ENCODE measurements around the gene AREG.
"Not testable (repeated sequence)": the region's sequence is repeated elsewhere in the genome, so short reads cannot be mapped to it uniquely, and the experiment has no call there.

Gene AREG

GRCh38 chr4:74444891-74445642, at the start of gene AREG:
TSS of gene AREG (plus strand) at chr4:74445136. CDS start at chr4:74445346, 210 bp downstream.
- DNase-seq, result peak; percentile 45

DNA sequence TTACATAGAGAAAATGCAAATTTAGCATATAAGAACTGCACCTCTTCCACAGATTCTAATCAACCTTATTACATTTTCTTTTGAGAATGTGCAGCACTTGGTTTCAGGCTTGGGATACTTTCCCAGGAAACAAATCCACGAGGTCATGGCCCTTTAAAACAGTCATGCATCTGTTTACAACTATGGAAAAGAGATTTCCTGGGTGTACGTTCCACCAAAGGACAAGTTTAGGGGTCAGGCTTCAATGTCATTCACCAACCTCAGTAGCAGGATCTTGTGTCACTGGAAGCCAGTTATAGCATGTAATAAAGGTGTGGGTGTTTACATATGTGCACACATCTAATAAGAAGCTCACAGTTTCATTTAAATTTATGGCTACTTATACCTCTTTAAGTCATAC, 49.3 kb upstream of the AREG start:
- DNase-seq, result no peak

GRCh38 chr4:74397748-74398426, 47.0 kb upstream of the AREG start:
- DNase-seq, result no peak

DNA sequence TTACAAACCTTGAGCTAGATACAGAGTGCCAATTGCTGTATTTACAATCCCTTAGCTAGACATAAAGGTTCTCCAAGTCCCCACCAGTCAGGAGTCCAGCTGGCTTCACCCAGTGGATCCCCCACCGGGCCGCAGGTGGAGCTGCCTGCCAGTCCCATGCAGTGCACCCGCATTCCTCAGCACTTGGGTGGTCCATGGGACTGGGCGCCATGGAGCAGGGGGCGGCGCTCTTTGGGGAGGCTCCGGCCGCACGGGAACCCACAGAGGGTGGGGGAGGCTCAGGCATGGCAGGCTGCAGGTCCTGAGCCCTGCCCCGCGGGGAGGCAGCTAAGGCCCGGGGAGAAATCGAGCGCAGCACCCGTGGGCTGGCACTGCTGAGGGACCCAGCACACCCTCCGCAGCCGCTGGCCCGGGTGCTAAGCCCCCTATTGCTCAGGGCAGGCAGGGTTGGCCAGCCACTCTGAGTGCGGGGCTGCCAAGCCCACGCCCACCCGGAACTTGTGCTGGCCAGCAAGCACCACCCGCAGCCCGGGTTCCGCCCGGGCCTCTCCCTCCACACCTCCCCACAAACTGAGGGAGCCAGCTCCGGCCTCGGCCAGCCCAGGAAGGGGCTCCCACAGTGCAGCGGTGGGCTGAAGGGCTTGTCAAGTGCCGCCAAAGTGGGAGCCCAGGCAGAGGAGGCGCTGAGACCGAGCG, 45.9 kb upstream of the AREG start:
- DNase-seq, result not testable (repeated sequence)

GRCh38 chr4:74400395-74400794, 44.5 kb upstream of the AREG start:
- DNase-seq, result no peak

GRCh38 chr4:74402692-74403456, 42.1 kb upstream of the AREG start:
- no peak for DNase-seq

- DNase-seq, result no peak
Observed at GRCh38 chr4:74407891-74408290, 37.0 kb upstream of the AREG start.

DNA sequence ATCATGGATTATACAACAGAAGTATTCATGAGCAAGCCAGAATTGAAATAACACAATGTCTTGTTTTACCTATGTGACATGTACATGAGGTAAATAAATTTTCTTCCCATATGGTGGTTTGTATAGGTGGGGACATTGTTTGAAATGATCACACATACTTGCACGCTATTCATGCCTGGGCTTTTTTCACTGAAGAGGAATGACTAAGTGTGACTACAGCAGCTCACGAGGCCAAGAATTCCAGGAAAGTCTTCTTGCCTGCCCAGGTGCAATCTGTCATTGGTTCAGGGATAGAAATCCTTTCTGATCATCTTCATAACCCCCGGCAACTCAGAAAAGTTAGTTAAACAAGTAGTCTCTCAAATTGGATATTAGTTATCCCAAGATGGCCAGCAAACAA, 36.3 kb upstream of the AREG start:
- no peak for DNase-seq

DNA sequence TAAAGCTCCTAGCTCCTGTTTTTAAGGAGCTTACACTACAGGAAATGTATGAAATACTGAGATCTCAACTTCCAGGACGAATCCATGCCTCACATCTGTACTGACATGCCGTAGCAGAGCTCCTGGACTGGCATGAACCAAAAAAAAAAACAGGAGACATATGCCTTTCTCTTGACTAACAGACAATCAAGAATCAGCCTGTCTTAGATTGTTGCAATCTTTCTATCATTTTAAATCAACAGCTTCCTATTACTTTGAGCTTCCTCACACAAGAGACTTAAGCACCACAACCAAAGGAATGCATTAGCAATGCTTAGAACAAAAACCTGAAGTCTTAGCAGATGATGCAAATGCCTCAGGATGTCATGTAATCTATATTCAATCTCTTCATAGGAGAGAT, 34.7 kb upstream of the AREG start:
- DNase-seq, result no peak

DNA sequence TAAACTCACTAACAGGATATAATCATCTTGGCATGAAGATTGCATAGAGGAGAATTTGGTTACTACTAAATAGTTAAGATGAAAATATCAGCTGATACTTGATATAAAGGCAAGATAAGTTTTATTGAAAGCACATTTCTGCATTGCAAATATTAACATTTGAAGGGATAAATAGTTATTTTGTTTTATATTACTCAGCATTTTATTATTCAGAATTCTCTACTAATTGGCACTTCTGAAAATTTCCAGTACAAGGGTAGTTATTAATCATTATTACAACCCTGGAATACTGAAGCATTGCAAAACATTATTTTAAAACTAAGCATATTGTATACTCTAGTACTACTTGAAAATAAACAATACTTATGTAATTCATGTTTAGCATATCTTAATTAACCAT, 32.7 kb upstream of the AREG start:
- DNase-seq, result no peak

GRCh38 chr4:74413265-74413664, 31.7 kb upstream of the AREG start:
- no peak for DNase-seq

DNA sequence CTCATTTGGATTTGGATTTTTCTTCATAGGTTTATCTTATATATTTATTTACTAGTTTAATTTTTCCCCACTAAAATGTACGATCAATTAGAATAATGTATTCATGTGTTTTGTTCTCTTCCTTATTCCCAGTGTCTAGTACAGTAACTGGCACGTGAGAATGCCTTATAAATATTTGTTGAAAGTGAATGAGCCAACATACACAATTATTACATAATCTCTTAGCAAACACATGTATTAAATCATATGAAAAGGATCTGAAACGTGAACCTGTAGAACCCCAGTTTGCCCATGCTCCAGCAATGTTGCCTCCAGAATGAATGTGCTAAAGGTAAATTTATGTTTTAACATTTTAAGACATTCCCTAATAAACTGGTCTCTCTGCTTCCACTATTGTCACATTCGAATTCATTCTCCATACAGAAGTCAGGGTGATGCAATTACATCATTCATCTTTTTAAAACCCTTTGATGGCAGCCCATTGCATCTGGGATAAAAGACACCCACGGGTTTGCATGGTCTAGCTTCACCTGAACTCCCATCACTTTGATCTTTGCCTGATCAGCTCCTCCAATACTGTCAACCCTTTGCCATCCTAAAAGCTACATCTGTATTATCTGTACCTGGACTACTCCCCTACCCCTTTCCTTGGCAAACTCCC, 30.7 kb upstream of the AREG start:
- no peak for DNase-seq

DNA sequence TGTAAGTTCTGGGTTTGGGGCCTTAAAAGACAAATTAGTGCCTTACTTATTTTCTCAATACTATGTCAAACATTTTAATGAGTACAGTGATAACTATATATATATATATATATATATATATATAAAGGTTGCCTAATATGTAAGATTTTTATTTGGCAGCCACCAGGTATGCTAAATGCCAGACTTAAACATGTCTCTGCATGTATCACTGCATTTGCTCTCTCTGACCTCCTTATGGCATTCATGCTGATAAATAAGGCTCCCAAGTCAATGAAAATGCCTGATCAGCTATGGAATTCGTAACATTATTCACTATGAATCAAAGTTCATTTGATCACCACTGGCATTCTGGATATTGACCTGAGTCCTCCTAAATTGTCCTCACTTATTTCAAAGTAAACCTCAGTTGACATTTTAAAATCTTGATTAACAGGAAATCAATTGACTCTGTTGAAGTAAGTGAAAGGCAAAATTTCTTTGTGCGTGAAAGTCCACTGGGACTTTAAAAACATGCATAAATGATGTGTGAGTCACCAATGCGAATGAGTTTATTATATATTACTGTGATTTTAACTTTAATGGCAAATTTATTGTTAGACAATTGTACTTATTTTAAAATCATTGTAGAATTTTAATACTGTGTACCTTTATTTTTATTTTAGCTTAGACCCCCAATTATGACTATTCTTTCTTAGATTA, 29.2 kb upstream of the AREG start:
- no peak for DNase-seq

GRCh38 chr4:74418063-74418670, 26.8 kb upstream of the AREG start:
- no peak for DNase-seq

GRCh38 chr4:74420863-74421262, 24.1 kb upstream of the AREG start:
- no peak for DNase-seq

GRCh38 chr4:74423104-74423503, 21.8 kb upstream of the AREG start:
- no peak for DNase-seq

DNA sequence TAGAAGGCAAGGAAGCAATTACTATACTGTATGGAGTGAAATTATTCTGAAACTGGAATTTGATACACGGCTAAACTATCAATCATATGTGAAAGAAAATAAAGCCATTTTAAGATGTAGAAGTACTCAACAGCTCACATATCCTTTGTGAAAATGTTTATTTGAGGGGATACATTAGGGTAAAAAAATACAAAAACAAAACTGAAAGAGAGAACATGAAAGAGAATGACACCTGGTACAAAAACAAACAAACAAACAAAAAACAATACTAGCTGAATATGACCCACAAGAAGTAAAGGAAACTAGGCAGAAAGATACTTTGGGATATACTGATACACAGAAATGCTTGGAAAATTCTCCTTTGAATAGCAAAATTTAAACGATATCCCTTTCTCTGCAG, 20.8 kb upstream of the AREG start:
- DNase-seq, result no peak

DNA sequence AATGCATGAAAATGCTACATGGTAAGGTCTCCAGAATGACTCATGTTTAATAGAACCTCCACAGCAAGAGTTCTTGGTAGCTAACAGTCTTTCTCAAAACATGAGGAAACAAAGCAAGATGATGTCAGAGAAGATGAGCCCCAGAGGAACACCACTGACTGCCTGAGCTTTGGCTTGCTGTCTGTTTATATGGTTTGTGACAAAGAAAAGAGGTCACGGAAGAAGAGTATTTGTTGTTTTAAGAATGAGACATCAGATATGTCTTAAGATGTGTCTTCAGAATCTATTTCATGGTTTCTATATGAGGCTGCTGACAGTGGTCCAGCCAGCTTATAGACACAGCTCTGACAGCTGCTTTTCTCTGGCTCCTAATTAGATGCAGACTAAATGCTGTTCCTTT, 18.8 kb upstream of the AREG start:
- DNase-seq, result no peak

DNA sequence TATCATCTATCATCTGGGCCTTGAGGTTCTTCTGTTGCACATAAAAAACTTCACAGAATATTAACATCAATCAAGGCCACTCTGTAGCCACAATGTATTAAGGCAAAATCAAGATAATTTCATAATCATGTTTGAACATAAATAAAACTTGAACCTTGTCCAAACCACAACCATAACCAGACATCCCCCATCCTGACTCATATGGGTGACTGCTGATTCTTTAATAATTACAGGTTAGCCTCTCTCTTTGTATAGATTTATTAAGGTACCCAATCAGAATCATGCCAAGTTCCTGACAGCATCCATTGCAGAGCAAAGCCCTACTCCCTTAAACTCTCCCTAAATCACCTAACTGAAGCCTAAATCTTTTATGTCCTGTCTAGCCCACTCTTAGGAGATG, 16.7 kb upstream of the AREG start:
- no peak for DNase-seq

DNA sequence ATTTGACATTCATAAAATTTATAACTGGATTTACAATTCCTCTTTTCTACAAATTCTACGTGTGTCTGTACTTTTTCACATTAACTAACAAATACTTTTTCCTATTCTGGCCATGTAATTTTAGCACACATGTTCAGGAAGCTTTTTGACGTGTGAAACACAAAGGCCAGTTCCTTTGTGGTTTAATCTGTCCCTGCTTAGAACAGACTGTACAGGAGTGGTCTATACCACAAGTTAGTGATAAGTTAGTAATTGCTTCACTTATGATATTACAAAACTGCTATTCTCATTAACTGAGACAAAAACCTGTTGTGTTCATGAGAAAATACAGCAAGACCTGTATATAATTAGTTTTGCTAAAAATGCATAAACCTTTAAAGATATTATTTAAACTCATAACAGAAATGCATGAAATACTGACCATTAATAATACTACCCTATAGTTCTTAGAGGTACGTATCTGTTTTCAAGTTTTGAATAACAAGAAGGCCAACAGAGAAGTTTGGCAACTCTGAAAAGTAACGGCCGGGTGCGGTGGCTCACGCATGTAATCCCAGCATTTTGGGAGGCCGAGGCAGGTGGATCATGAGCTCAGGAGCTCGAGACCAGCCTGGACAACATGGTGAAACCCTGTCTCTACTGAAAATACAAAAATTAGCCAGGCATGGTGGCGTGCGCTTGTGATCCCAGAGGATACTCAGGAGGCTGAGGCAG, 13.7 kb upstream of the AREG start:
- no peak for DNase-seq

DNA sequence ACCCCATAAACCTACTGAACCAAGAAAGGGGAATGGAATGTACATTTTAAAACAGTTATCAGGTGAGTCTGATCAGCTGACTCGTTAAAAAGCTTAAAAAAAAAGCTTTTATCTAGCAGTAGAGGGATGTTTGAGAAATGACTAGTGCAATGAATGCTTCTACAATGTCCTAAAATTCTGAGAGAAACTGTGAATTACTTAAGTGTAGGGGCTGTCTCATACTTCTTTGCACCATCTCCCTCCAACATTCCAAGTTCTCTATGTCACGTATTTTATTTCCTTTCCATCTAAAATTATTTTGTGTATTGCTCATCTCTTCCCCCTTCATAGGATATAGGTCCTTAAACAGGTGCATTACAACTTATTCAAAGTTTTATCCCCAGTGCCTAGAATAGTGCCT, 11.9 kb upstream of the AREG start:
- DNase-seq, result no peak

Measured in right hindlimb (tissue), 1 donor.